M059J (cell line): Measurements from ENCODE around the gene MED13L. TPM values are rescaled to one million over a fixed set of nuclear protein-coding genes. Genes with fewer than 3 reads are reported as not detected.
"Not testable (repeated sequence)": the region's sequence is repeated elsewhere in the genome, so short reads cannot be mapped to it uniquely, and the experiment has no call there.

Experiments used
- DNase-seq: peaks from one replicate; pipeline ENCODE4 v3.0.0-alpha.2; 2012; ENCODE audit warnings: low read depth
- total RNA-seq: library from RNA; depleted of rRNA; stranded (reverse); fragments of >200 nt; shearing (Covaris generic); gene quantifications from 2 replicates; pipeline ENCODE4 v1.2.3, GENCODE V29; 2014

MED13L gene
- total RNA-seq, 1 experiment from 2014 or later, result 53.0 TPM

GRCh38 chr12:116055895-116056607 is 221.4 kb downstream of the MED13L start:
- no peak for DNase-seq

GRCh38 chr12:116054280-116054679 is 223.2 kb downstream of the MED13L start:
- no peak for DNase-seq

DNA sequence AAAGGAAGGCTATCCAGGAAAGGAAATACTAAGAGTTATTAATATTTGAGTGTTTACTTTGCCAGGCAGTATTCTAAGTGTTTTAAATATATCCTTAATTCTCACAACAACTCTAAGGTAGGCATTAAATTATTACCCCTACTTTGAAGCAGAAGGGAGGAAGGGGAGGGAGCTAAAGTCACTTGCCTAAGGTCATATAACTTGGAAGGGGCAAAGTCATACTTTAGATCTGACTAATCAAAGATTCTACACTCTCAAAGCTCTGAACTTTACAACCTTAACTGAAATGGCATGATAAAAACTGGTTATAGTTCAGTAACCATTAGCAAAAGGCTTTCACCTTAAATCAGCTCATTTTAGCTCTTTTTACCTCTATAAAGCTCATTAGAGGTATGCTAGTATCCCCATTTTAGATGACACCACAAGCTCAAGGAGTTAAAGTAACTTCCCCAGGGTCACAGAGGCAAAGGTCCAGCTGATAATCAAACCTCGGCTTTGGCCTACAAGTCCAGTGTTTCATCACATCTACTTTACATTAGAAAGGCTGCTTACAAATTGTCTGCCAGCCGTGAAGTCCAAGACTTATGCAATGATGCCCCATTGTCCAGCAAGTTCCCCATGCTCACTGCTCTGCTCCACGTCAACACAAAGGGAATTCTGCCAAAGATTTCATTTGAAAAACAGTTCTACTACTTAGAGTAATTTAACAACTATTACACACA is 223.9 kb downstream of the MED13L start:
- peak; percentile 79 for DNase-seq

GRCh38 chr12:116050275-116050674 is 227.2 kb downstream of the MED13L start:
- DNase-seq, result peak; percentile 27

DNA sequence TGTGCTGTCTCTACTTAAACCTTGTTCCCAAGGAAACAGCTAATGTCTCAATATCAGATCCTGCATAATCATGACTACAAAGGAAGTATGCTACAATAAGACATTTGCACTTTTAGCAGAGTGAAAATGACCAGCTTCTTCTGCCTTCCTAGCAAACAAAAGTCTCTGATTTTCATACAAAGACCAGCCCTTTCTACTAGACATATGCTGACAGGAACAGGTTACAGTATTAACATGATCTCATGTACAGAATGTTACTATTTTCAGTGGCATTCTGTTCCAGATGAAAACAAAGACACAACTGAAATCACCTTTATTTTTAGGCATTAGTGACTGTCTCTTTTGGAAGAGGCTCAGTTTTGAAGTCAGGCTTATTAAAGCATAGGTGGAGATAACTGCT is 228.6 kb downstream of the MED13L start:
- DNase-seq, result no peak

DNA sequence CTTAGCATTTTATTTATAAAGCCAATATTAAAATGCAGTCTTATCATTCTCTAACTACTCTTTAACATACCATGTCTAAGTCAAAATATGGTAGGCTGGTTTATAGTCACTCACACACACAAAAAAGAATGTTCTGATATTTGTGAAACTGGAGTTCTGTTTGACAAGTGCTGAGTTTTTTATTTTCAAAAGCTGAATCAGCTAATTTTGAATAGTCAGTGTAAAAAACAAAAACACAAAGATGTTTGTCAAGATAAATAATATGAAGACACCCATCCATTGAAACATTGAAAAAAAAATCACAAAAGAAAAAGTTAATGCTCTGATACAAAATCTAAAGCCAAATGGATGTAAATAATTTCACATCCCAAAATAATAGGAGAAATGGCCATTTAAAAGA is 231.5 kb downstream of the MED13L start:
- no peak for DNase-seq

DNA sequence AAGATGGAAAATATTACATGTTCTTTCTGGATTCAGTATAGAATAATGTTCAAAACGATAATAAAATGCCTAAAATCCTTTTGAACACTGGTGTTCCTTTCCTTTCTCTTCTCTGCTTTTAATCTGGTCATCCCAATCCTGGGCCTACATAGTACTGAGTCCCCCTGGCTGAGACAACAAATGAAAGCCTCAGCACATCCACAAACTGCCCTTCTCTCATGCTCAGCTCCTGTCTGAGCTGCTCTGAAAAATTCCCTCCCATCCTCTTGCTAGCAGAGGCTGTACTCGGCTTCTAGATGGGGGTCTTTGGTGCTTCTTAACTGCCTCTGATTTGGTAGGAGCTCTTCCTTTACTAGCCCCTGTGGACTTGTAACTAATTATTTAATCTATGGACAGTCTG is 232.3 kb downstream of the MED13L start:
- DNase-seq, result no peak

DNA sequence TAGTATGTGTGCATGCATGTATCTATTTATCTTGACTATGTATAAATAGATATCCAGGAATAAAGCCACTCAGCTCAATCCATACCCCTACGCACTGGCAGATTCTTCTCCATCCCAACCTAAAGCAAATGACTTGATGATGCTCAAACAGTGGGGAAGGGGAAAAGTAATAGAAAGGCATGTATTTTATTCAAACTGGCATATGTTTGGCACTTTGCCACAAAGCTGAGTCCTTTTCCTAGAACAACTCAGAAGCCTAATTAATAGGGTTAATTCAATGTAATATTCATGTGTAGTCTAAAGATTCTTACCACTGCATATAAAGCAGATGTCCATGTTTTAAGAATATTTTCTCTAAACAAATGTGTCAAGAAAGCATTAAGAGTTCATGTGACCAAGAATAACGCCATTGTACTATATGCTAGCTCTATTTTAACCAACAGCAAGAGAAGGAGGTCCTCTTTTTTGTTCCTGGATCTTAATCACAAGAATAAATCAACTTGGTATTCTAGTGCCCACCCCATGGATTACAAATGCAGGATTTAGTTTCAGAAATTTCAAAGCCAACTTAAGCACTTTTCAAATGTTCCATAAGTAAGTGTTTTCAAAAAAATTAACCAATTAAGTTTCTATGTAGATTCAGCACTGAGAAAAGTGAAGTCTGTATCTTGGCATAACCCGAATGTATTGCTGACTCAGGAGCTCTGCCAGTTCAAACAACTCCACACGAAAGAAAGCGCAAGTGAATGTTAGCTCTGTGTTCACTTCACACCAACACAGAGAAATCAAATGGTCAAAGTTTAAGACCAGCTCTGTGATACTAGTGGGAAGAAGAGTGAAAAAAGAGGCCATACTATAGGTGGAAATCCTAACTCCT is 233.6 kb downstream of the MED13L start:
- no peak for DNase-seq

- peak; percentile 58 for DNase-seq
Observed at GRCh38 chr12:116040402-116040801, 237.1 kb downstream of the MED13L start.

DNA sequence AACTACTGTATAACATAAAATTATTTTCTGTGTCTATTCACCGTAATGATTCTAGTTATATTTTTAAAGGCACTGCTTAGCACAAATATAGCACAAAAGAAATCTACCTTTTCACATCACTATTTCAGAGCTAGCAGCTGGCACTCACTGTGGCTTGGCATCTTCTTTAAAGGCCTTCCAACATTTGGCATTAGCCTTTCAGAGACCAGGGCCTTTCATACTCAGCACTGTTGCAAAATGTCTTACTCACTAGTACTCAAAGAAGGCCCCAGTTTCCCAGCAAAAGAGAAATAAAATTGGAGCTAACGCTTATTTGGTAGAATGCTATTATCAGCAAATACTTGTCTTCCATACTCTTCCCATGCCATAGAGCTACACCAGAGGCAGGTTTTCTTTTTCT is 238.4 kb downstream of the MED13L start:
- no peak for DNase-seq

DNA sequence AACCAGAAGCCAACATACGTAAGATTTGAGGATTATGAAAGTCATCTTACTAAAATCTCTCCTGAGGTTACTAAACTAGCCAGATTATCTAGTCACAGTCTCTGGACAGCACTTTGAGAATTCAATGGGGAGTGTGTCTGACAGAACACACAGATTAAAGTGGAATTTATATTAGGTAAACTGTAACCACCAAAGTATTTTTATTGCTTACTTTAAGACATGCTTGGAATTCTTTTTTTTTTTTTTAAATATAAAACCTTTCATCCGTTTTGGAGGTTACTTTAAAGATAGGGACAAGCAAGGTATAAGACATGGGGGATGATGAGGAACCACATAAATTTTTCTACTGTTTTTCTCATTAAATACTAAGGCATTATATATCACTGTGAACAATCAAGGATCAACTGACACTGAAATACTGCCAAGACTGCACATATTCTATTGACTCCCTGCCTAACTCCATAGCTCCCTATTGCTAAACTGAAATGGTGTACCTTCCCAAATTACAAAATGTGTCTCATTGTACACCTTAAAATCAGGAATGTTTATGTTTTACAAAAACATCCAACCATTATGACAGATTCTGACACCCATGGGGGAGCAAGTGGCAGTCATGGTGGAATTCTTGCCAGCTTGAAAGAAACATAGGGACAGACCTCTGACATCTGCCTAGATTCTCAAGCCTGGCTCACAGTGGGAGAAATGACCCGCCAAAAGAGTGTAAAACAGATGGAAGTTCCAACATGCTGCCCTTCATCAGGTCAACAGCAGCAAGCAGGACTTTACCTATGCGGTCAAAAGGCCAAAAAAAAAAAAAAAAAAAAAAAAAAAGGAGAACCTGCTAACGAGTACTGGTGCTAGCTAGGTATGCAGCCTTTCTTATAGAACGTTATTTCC is 239.3 kb downstream of the MED13L start:
- peak; percentile 79 for DNase-seq

GRCh38 chr12:116033765-116034164 is 243.7 kb downstream of the MED13L start:
- DNase-seq, result no peak

GRCh38 chr12:116031624-116032023 is 245.9 kb downstream of the MED13L start:
- not testable (repeated sequence) for DNase-seq

DNA sequence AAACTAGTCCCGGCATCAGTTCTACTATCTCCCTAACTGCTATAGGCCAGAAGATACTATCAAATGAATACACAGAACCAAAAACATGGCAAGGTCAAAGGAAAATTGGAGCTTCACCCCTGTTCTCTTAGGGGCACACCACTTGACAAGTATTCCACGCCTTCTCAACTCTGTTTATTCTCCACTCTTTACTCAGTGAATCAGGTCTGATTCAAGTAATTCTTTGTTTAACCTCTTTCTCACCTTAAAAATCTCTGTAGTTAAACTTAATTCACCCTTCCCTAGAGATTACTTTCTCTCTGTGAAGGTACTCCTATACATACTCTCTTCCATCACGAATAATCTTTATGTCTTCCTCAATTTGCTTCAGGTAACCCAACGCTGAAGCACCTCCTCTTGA is 248.9 kb downstream of the MED13L start:
- DNase-seq, result no peak

GRCh38 chr12:116027551-116027821 is 250.0 kb downstream of the MED13L start:
- DNase-seq, result peak; percentile 20

- DNase-seq, result peak; percentile 21
Observed at GRCh38 chr12:116026768-116027550, 250.5 kb downstream of the MED13L start.

DNA sequence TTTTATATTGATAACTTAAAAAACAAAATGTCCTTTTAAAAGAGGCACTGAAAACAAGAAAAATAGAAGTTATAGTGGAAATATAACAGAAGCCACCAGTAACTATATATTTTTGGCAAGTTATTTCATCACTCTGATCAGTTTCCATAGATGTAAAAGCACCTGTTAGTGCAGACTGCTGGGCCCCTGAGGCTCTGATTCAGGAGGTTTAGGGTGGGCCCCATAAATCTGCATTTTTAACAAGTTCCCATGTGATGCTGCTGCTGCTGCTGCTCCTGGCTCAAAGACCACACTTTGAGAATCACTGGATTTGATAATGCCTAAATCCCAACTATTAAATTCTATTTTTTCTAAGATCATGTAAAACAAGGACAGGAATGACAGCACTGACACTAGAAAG is 251.1 kb downstream of the MED13L start:
- no peak for DNase-seq

- DNase-seq, result no peak
Observed at GRCh38 chr12:116024769-116025168, 252.7 kb downstream of the MED13L start.

GRCh38 chr12:116019415-116019814 is 258.1 kb downstream of the MED13L start:
- DNase-seq, result no peak

- no peak for DNase-seq
Observed at GRCh38 chr12:116018282-116018681, 259.2 kb downstream of the MED13L start.

- peak; percentile 57 for DNase-seq
Observed at GRCh38 chr12:116015525-116015924, 262.0 kb downstream of the MED13L start.
